Stimulated activated CD8-positive, alpha-beta memory T cell treated with anti-CD3 and anti-CD28 coated beads, Interleukin-7, amount 100 ng/mL, for 4 hours (primary cell): Measurements from ENCODE around the gene ZSCAN2.
A peak's percentile ranks its signal among the peaks of the same experiment; 100 is the strongest.
"Not testable (repeated sequence)": the region's sequence is repeated elsewhere in the genome, so short reads cannot be mapped to it uniquely, and the experiment has no call there.

Experiments
- DNase-seq, 2 donors: peaks; one replicate each; pipeline ENCODE4 v3.0.0-alpha.2; 2020; ENCODE audit warnings: low read depth in 2 of 2

ZSCAN2 gene

DNA sequence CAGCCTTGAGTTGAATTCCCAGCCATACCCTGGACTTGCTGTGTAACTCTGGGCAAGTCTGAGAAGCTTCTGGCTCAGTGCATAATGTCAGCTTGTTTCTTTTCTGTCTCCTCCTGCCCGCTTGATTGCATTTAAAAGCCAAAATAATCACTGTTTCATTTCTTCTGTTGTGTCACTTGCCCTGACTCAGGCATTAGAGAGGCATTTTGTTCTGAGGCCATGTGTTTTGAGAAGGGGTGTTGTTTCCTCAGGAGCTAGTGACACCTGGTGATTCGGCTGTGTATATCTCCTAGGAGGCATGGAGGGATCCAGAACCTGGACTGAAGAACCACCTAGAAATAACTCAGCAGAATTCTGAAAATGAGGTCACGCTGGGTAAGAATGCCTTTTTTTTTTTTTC, 37.3 kb downstream of the ZSCAN2 start:
- no peak for DNase-seq

DNA sequence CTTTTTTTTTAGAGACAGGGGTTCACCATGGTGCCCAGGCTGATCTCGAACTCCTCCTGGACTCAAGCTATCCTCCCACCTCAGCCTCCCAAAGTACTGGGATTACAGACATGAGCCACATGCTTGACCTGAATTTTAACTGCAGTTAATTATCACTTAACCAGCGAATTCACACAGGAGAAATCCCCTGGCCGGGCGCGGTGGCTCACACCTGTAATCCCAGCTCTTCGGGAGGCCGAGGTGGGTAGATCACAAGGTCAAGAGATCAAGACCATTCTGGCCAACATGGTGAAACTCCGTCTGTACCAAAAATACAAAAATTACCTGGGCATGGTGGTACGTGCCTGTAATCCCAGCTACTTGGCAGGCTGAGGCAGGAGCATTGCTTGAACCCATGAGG, 41.1 kb downstream of the ZSCAN2 start:
- not testable (repeated sequence) for DNase-seq

DNA sequence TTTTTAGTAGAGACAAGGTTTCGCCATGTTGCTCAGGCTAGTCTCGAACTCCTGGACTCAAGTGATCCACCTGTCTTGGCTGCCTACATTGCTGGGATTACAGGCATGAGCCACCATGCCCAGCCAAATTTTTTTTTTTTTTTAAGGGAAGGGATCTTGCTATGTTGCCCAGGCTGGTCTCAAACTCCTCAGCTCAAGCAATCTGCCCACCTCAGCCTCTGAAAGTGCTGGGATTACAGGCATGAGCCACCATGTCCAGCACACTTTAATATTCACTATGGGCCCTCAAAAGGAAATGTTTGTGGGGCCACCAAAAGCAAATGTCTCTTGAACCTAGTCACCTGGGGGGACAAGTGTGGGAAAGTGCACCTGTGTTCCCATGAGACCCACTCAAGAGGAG, 41.8 kb downstream of the ZSCAN2 start:
- not testable (repeated sequence) for DNase-seq

DNA sequence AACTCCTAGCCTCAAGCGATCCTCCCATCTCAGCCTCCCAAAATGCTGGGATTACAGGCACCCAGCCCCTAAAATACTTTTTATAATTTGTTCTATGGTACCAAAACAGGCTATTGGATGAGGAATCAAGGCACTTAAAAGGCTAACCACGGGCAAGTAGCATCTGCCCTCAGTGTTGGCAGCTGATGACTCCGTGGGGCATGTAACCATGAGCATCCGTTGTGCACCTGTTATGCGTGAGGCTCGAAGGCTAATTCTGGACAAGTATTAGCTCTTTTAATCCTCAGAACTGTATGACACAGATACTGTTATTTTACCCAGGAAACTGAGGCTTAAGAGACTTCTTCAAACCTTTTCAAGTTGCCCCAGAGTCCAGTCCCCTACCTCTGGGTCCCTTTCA, 43.0 kb downstream of the ZSCAN2 start:
- DNase-seq = no peak

- DNase-seq = no peak
Observed at GRCh38 chr15:84645496-84645895, 44.7 kb downstream of the ZSCAN2 start.

DNA sequence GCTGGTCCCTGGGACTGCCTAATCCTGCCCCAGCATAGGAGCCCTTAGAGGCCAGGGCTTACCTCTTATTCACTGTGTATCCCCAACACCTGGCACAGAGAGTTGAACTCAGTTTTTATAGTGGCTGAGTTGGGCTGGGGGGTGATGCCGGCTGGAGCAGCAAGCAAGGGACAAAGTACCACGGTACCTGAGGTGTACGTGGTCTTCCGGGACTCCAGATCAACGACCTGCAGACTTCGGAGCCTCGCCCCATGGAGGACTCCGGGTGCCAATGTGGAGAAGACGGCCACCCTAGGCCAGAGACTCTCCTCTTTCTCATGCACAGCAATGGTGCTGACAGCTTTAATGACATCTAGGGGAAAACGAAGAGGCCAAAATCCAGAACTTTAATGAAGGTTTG, 45.2 kb downstream of the ZSCAN2 start:
- DNase-seq = no peak

DNA sequence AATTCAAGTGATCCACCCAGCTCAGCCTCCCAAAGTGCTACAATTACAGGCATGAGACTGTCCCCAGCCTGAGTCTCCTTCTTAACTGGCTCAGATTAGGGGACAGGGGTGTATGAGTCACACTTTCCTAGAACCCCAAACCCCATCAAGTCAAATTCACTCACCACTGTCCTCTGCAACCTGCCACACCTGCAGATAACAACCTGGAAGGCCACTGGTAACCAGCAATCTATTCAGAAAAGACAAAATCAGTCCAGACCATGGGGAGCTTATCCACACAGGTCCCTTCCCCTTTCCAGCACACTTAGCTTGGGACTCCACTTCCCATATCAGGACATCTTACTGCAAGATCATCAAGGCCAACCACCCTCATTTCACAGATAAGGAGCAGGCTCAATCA, 46.9 kb downstream of the ZSCAN2 start:
- DNase-seq = no peak

DNA sequence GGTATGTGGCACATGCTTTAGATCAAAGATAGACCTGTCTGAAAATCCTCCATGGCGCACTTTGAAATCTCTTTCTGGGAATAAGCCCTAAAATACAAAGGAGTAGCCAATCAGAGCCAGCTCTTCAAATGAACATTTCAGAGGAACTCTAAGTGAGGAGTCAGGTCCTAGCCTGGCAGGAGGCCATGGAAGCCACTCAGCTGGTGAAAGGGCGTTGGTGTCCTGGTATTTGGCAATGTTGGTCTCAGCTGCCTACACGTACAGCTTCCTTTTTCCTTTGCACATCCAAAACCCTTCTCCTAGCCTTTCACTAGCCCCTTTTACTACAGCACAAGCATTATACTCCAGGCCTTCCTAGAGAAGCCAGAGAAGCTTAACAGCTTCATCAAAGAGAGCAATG, 47.7 kb downstream of the ZSCAN2 start:
- no peak for DNase-seq

DNA sequence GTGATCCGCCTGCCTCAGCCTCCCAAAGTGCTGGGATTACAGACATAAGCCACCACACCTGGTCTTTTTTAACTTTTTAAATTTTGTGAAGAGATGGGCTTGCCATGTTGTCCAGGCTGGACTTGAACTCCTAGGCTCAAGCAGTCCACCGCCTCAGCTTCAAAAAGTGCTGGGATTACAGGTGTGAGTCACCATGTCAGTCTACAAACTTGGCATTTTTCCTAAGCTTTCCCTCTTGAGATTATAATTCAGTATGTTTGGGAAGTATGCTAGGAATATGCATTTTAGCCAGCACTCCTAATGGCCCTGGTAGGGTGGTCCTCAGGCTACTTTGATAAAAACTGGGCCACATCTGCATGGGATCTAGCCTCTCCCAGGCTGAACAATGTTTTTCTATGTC, 48.9 kb downstream of the ZSCAN2 start:
- no peak for DNase-seq

GRCh38 chr15:84653584-84653909, 52.7 kb downstream of the ZSCAN2 start:
- no peak for DNase-seq

DNA sequence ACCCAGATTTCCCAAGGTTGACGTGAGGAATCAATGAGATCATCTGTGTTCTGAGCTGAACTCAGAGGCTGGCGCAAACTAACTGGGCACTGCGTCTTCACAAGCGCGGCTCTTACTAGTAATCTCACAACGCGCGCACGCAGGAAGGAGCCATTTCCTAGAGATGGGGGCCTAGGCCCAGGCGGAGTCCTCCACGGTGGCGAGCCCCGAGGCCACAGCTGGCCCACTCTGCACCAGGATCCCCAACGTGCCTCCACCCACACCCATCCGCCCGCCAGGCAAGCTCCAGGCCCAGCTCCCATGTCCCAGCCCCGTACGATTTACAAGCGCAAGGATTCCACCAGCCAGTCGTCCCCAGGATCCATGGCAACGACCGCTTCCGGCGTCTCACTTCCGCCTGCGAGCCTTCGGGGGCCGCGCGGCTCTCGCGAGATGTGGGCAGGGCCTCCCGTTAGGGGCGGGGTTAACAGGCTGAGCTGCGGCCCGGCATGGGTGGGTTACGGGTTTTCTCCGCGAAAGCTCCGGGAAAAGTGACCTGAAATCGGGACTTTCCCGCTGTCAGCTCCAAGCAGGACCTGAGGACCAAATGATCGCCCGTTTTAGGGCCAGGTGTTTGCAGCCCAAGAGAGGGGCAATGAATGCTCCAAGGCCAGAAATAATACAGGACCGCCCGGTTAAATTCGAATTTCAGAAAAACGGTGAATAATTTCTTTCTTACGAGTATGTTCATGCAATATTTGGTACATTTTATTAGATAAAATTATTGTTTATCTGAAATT, 53.3 kb downstream of the ZSCAN2 start, which contains the start of gene WDR73:
Gene WDR73 (minus strand): TSS at position 374 of the 779 bp plus-strand sequence. CDS start 9 bp downstream, at position 365.
- peak; percentile 95 to 96 for DNase-seq

DNA sequence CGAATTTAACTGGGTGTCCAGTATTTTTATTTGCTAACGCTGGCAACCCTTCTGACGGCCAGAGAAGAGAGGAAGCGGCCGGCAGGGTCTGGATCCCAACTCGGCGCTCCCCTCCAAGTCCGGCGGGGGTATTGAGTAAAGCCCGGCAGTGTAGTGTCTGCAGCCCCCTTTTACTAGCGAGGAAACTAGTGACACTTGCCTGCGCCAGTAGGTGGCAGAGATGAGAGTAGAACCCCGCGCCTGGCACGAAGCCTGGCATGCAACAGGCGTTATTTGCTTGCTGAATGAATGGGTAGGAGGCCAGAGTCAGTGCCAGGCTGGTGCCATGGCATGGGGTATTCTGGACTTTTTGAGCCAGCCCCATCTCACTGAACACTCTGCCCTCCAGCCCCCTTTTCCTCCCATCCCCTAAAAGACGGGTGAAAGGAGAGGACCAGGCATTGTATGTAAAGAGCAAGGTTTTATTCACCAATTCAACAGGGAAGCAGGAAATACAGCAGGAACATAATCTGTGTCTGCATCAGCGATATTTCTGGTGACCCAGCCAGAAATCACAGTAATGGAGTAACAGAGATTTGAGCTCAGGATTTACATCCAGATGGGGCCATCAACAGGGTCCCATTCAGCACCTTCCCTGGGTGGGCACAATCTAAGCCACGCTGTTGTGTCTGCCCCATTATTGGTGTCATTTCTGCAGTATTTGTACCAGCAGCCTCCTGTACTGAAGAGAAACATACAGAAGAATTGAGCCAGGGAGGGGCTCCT, 54.1 kb downstream of the ZSCAN2 start:
- peak; percentile 67 to 68 for DNase-seq

DNA sequence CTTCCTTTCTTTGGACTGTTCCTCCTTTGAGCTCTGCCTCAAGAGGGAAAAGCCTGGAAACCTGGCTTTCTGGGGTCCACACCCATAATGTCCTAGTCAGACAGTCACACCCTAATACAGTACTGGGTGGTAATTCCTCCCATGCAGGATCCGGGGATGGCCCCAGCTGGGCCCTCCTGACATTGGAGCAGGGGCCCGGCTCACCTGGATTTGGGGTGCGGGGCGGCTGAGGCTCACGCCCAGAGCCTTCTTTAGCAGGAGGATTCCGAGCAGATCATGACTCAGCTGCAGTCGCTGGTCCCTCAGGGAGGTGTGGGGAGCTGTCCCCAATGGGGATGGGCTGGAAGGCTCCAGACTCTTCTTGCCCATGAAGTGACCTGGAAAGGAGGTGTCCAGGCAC, 56.2 kb downstream of the ZSCAN2 start:
- no peak for DNase-seq

DNA sequence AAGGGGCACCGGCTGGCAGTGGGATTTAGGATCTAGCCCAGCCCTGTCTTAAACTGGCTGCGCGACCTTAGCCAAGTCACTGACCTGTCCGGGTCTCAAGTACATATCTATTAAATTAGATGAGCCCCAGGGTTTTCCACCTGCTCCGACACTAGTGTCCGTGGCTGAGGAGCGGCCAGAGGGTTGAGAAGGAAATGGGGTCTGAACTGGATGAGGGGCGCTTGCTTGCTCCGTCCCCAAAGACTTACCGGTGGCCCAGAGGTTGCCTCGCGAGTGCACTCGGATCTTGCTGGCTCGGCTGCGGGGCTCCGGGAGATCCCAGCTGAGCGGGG, 56.9 kb downstream of the ZSCAN2 start:
- DNase-seq = no peak

GRCh38 chr15:84658080-84658787, 57.4 kb downstream of the ZSCAN2 start, which contains the start of gene NMB:
TSS of gene NMB (minus strand) at chr15:84658199. CDS start at chr15:84658152, 47 bp downstream.
- peak; percentile 69 to 82 for DNase-seq

DNA sequence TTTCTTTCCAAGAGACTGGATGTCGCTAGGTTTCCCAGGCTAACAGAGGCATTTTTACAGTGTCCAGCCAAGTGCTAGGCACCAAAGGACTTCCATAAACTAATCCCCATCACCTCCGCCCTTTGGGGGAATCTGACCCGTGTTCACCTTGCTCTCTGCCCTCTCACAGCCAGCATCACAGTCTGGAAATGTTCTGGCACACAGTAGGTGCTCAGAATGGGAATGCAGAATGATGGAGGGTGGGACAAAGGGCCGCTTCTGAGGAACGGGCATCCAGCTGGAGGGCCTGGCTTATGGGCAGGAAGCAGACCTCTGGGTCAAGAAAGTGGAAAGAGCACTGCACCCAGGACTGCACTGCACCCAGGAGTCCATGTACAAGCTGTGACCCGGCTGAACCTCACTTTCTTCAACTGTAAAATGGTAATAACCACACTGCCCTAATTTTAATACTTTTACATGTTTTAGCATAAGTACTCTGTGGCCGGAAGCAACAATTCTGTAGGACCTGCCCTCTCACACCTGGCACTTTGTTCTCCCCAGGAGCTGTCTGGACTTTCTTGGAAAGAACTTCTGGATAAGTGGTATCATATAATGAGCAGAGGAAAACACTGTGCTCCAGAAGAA, 58.1 kb downstream of the ZSCAN2 start:
- no peak for DNase-seq

- DNase-seq = no peak
Observed at GRCh38 chr15:84659904-84660781, 59.3 kb downstream of the ZSCAN2 start.

- no peak for DNase-seq
Observed at GRCh38 chr15:84661001-84661400, 60.2 kb downstream of the ZSCAN2 start.

DNA sequence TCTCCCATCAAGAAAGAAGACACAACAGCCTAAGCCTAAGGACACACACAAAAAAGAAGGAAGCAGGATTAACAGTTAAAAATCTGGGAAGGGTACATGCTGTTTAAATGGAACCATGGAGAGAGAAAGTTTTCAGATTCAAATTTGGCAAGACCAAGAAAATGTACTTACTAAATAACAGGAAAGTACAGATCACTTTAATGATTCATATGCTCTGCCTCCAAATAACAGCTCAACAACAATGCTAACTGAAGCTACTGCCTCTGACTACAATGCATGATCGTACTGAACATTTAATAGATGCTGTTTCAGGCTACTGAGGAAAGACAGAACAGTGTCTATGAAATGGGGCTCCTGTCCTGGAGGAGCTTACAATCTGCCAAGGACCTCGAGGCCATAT, 65.6 kb downstream of the ZSCAN2 start:
- DNase-seq = no peak

GRCh38 chr15:84668221-84668982, 67.6 kb downstream of the ZSCAN2 start:
- DNase-seq = no peak
